GM12873 (cell line): ENCODE data around the gene LIN9.
A peak's percentile ranks its signal among the peaks of the same experiment; 100 is the strongest.

Experiments used
- CTCF ChIP-seq: IDR thresholded peaks from 2 replicates; pipeline ENCODE4 v1.5.1; 2012; ENCODE audit warnings: low read depth, mild to moderate bottlenecking, moderate library complexity, low read length, control low read depth; ENCODE audit not compliant: insufficient read depth; ENCODE audit errors: missing control alignments

Gene LIN9

DNA sequence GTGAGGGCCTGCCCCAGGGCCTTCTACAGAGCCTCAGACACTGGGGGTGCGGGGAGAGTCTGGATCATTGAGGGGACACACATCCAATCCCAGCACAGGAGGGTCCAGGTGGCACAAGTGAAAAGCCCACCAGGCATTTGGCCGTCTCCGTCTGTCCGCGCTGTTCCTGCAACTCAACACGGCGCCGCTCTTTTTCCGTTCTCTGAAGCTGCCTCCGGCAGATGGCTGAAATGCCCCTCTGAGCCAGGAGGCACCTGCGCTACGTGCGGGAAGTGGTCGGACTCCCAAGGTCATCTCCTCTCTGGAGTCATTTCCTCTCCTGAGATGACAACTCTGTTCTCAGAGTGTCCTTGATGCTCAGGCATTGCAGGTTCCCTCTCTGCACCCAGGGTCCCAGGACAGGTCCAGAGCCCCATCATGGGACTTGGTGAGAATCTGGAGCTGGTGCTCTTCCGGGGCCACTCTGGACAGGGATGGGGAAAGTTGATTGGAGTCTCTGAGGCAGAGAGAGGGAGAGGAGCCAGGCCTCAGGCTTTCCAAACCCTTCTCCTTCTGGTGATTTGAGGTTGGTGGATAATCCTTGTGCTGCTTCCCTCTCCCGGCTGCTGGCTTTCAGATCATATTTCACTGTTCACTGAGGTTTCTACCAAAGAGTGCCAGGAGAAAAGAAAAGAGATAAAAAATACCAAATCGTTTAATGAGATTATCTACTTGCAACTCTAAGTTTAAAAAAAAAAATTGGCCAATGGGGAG lies 99.5 kb downstream of the LIN9 start:
- TF ChIP-seq CTCF: no peak

- TF ChIP-seq CTCF: no peak
These were observed 101.9 kb downstream of the LIN9 start for GRCh38 chr1:226207048-226207447.

DNA sequence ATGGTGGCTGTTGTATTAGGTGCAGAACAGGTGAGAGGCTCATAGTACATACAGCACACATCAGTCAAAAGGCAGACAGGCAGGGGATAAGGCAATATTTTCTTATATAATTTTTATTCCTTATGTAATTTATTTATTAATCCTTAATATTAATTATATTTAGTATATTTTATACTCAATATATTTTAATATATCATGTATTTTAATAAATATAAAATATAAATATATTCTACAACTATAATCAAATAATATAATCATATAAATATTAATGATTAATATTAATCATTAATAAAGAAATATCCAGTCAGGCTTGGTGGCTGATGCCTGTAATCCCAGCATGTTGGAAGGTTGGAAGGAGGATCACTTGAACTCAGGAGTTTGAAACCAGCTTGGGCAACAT lies 104.8 kb downstream of the LIN9 start:
- TF ChIP-seq CTCF: no peak

- TF ChIP-seq CTCF: no peak
These were observed 105.3 kb downstream of the LIN9 start for GRCh38 chr1:226203655-226204054.

DNA sequence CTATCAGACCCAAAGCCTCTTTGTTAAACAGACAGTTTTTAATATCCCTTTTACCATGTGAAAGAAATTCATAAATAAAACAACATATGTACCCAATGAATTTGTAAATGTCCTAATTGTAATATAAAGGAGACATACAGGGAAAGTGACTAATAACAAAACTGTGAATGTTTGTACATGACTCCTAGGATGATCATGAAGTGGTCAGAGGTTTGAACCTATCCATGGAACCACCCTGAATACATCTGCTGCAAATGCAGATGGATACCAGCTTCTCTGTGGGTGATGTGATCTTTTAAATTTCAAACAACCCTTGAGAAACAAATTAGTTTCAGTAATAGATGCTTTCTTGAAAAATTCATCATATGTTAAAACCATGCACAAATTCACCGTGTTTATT lies 105.7 kb downstream of the LIN9 start:
- TF ChIP-seq CTCF: no peak

- TF ChIP-seq CTCF: no peak
These were observed 106.7 kb downstream of the LIN9 start for GRCh38 chr1:226202246-226202645.

DNA sequence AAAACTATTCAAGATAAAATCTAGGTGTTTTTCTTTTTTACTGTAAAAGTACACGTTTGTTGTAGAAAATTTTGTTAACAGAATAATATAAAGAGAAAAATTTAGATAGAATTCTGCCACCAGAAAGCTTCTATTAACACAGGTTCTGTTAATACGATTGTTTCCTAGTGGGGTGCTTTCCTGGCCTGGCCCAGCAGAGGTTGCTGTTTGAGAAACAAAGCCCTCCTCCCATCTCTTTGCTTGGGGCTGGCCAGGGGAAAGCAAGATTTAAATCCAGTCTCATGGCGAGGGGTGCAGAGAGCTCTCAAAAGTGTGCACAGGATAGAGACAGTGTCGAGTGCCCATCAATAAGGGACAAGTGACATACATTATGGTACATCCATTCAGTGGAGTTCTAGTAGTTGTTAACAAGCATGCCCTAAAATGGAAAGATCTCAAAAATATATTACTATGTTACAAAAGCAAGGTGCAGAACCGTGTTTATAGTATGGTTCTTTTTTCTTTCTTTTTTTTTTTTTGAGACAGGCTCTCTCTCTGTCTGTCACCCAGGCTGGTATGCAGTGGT lies 107.9 kb downstream of the LIN9 start:
- peak; percentile 61 for TF ChIP-seq CTCF
